ENCODE data around the gene CELF5.
"Not testable (repeated sequence)": the region's sequence is repeated elsewhere in the genome, so short reads cannot be mapped to it uniquely, and the experiment has no call there.

The CELF5 gene

GRCh38 chr19:3189702-3190469 is 34.6 kb upstream of the CELF5 start:
- in situ Hi-C loops (cut with MboI; ENCODE audit: low sequenced_read_pairs): no loop called here

GRCh38 chr19:3190470-3190770 is 34.0 kb upstream of the CELF5 start:
- in situ Hi-C loops (cut with MboI; ENCODE audit: low sequenced_read_pairs): no loop called here

- in situ Hi-C loops (cut with MboI; ENCODE audit: low sequenced_read_pairs): no loop called here
Observed at GRCh38 chr19:3190921-3191805, 33.3 kb upstream of the CELF5 start.

GRCh38 chr19:3191806-3192104 is 32.7 kb upstream of the CELF5 start:
- in situ Hi-C loops (cut with MboI; ENCODE audit: low sequenced_read_pairs): not testable (repeated sequence)

GRCh38 chr19:3192228-3192635 is 32.2 kb upstream of the CELF5 start:
- in situ Hi-C loops (cut with MboI; ENCODE audit: low sequenced_read_pairs): no loop called here

GRCh38 chr19:3192684-3193083 is 31.8 kb upstream of the CELF5 start:
- in situ Hi-C loops (cut with MboI; ENCODE audit: low sequenced_read_pairs): no loop called here

GRCh38 chr19:3193256-3194105 is 31.0 kb upstream of the CELF5 start:
- in situ Hi-C loops (cut with MboI; ENCODE audit: low sequenced_read_pairs): no loop called here

GRCh38 chr19:3194106-3195087 is 30.1 kb upstream of the CELF5 start:
- in situ Hi-C loops (cut with MboI; ENCODE audit: low sequenced_read_pairs): no loop called here

- in situ Hi-C loops (cut with MboI; ENCODE audit: low sequenced_read_pairs): no loop called here
Observed at GRCh38 chr19:3196064-3196932, 28.2 kb upstream of the CELF5 start.

GRCh38 chr19:3196933-3197205 is 27.6 kb upstream of the CELF5 start:
- in situ Hi-C loops (cut with MboI; ENCODE audit: low sequenced_read_pairs): no loop called here

- in situ Hi-C loops (cut with MboI; ENCODE audit: low sequenced_read_pairs): no loop called here
Observed at GRCh38 chr19:3198901-3199700, 25.4 kb upstream of the CELF5 start.

- in situ Hi-C loops (cut with MboI; ENCODE audit: low sequenced_read_pairs): no loop called here
Observed at GRCh38 chr19:3201072-3201700, 23.3 kb upstream of the CELF5 start.

GRCh38 chr19:3201911-3202310 is 22.6 kb upstream of the CELF5 start:
- in situ Hi-C loops (cut with MboI; ENCODE audit: low sequenced_read_pairs): no loop called here

GRCh38 chr19:3202346-3202745 is 22.1 kb upstream of the CELF5 start:
- in situ Hi-C loops (cut with MboI; ENCODE audit: low sequenced_read_pairs): no loop called here

- in situ Hi-C loops (cut with MboI; ENCODE audit: low sequenced_read_pairs): not testable (repeated sequence)
Observed at GRCh38 chr19:3202895-3203294, 21.6 kb upstream of the CELF5 start.

GRCh38 chr19:3203805-3204645 is 20.4 kb upstream of the CELF5 start:
- in situ Hi-C loops (cut with MboI; ENCODE audit: low sequenced_read_pairs): no loop called here

GRCh38 chr19:3204646-3205275 is 19.7 kb upstream of the CELF5 start:
- in situ Hi-C loops (cut with MboI; ENCODE audit: low sequenced_read_pairs): no loop called here
